Spleen (tissue), 7 donors: ENCODE results near the gene RASSF7.

ENCODE experiments used
- CTCF ChIP-seq, 11 experiments: fragments of 200-600 bp in 7 of 11; fragments of 450-650 bp in 4 of 11; sonication (generic) in 4 of 11; IDR thresholded peaks in 8 of 11; conservative IDR thresholded peaks in 3 of 11; 1 replicate in 7 of 11; 2 replicates in 4 of 11; pipeline versions ENCODE4 v1.4.0 to v1.8.0; 2016 to 2021; ENCODE audit warnings: antibody characterized with exemption in 11 of 11, inconsistent platforms in 4 of 11, mild to moderate bottlenecking in 1 of 11
- POLR2AphosphoS5 ChIP-seq, 3 donors: sonication (generic); formaldehyde crosslinking; IDR thresholded peaks; one replicate each; pipeline ENCODE4 v1.5.1; 2017; ENCODE audit warnings: antibody characterized with exemption in 3 of 3
- donor health status: DM: no; HTN: no; CAD: no; lungs with moderate emphysema.
- donor health status: DM: no; HTN: no; CAD: no.
- donor health status: DM: no; HTN: no; CAD: no.

- TF ChIP-seq POLR2AphosphoS5 (IDR thresholded peaks at IDR 0.05) = no peak
- no peak for TF ChIP-seq CTCF (IDR thresholded peaks at IDR 0.05 in 8 of 11, conservative IDR thresholded peaks at IDR 0.05 in 3 of 11)
Measured at GRCh38 chr11:587978-588380, 27.2 kb downstream of the RASSF7 start.
